GM18861 (cell line): ENCODE measurements around the gene GLYATL3.

Source experiments
- ATAC-seq: cut with Tn5 transposase; IDR thresholded peaks from one replicate; pipeline ENCODE4 v1.9.1; 2021; ENCODE audit not compliant: unreplicated experiment

The GLYATL3 gene

GRCh38 chr6:49513153-49513989 lies 13.6 kb downstream of the GLYATL3 start:
- ATAC-seq = no peak

- no peak for ATAC-seq
Observed at GRCh38 chr6:49514571-49515484, 15.1 kb downstream of the GLYATL3 start.

DNA sequence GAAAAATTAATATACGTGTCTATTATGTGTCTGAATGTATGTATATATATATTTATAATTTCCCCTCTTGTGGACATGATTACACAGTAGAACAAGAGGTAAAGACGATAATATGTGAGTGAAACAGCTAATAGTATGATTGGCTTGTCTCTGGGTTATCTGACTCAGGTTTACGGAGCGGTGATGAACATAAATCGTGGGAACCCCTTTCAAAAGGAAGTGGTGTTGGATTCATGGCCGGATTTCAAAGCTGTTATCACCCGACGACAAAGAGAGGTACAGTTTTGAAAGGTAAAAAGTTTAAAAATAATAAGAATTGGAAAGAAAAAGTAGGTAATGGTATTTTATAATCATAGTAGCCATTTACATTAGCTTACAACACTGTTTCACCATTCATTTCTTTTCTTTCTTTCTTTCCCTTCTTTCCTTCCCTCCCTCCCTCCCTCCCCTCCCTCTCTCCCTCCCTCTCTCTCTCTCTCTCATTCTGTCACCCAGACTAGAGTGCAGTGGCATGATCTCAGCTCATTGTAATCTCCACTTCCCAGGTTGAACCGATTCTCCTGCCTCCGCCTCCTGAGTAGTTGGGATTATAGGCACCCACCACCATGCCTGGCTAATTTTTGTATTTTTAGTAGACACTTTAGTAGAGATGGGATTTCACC lies 15.9 kb downstream of the GLYATL3 start:
- ATAC-seq = no peak

DNA sequence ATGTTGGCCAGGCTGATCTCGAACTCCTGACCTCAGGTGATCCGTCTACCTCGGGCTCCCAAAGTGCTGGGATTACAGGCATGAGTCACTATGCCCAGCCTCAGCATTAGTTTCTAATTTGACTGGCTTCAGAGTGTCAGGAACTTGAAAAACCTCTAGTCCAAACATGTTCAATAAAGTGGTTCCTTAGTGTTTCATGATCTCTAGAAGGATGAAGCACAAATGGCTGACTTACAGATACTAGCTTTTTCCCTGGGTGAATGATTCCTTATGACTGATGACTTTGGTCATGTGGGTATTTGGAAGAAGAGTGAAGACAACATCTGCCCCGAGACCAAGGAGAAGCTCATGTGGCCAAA lies 16.4 kb downstream of the GLYATL3 start:
- ATAC-seq = no peak

- ATAC-seq = no peak
Observed at GRCh38 chr6:49517919-49518318, 18.2 kb downstream of the GLYATL3 start.

DNA sequence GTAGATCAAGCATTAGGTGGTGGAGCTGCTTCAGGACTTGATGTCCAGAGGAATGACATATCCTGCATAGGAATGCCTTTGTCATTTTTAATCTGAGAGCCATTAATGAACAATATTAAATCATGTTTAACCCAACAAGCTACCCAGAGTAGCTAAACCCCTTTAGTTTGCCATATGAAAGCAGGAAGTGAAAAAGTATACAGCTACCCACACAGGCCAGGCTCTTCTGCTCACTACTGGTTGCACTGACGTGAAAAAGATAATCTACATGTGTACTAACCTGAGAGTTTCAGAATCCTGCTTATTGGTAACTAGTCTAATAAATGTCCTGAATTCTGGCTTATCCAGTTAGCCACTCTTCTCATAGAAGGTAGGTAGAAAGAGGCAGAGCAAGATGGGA lies 19.9 kb downstream of the GLYATL3 start:
- ATAC-seq = peak; percentile 86

- ATAC-seq = no peak
Observed at GRCh38 chr6:49522710-49523593, 23.2 kb downstream of the GLYATL3 start.

DNA sequence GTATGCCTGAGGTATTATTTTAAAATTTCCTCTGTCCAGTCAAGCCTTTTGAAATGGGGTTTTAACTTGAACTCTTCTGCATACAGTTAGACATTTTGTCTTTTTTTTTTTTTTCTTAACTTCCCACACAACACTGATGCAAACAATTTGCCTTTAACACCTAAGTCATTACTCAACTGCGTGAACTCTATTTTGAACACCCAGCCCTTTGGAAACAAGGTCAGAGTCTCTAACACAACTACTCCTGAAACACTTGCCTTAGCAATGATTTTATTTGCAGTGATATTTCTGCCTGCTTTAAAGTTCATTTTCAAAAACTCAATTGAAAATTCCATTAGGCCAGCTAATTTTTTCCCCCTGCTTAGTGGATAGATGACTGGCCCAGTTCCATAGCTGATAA lies 24.2 kb downstream of the GLYATL3 start:
- ATAC-seq = no peak

DNA sequence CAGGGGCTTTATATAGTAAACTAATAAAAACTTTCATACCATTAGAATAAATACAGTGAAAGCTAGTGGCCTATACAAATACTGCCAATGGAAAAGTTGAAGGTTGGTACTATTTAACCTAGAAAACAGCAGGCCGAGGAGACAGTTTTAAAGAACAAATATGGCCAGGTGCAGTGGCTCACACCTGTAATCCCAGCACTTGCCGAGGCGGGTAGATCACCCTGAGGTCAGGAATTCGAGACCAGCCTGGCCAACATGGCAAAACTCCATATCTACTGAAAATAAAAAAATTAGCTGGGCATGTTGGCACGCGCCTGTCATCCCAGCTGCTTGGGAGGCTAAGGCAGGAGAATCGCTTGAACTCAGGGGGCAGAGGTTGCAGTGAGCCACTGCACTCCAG lies 24.8 kb downstream of the GLYATL3 start:
- no peak for ATAC-seq

GRCh38 chr6:49526598-49526997 lies 26.9 kb downstream of the GLYATL3 start:
- no peak for ATAC-seq

DNA sequence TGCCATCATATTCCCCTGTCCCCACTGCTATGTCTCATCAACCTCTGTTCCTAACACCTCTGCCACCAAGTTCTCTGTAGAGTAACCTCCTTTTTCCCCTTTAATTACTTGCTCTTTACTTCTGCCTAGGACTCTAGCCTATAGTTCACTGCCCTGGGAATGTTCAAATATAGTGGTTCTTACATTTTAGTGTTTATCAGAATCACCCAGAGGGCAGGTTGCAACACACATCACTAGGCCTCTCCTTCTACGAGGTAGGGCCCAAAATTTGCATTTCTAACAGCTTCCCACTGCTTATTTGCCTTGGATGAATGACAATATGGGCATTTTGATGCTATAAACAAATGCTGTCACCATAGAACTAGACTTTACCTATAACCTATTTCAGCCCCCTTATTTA lies 27.6 kb downstream of the GLYATL3 start:
- no peak for ATAC-seq

GRCh38 chr6:49528571-49528970 lies 28.8 kb downstream of the GLYATL3 start:
- ATAC-seq = no peak

DNA sequence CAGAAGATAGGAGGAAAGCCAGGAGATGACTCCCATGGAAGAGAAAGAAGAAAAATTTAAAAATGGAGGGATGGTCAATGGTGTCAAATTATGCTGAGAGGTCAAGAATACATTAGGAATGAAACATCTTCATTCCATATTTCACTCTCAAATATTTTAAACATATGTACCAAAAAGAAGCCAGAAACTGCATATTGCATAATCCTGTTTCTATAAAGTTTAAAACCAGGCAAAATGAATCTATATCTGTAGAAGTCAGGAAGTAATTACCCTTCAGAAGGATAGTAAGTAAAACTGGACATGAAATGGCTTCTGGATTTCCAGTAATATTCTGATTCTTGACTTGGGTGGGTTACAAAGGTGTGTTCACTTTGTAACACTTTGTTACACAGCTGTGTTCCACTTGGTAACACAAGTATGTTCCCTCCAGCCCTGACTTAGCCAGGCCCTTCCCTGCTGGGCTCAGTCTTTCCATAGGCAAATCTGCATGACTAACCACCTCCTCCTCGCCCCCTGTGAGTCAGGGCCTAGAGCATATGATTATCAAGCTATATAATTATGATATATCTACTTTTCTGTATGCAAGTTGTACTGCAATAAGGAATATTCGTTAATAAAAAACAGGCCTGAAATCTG lies 30.5 kb downstream of the GLYATL3 start:
- no peak for ATAC-seq

DNA sequence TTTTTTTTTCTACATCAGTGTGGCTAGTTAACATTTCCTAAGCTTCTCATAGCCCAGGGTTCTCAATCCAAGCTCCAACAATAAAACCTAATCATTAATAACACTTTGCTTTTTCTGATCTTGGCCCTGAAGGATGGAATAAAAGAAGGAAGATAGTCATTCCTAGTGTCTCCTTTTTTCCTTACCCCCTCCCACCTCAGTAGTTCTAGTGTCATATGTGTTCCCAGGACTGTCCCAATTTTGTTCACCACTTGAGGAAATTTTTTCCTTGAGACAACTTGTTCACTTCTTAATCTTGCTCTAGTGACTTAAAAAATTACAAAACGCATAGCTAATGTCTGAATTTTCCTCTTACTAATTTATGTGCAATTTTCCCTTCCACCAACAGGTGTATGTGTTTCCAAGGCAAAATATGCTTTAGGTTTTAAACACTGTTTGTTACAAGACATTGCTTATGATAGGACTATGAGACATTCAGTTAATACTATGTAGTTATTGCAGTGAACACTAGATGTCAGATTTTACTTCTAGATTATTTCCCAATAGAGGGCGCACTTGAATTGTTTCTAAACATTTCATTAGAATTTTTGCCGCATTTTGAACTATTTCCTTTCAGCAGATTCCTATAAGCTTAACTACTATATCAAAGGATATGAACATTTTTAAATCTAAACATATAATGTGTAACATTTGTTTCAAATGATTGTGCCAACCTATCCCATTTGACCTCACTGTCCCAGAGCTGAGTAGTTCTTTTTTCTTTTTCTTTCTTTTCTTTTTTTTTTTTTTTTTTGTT lies 32.2 kb downstream of the GLYATL3 start:
- ATAC-seq = peak; percentile 99

- no peak for ATAC-seq
Observed at GRCh38 chr6:49535795-49536194, 36.1 kb downstream of the GLYATL3 start.

DNA sequence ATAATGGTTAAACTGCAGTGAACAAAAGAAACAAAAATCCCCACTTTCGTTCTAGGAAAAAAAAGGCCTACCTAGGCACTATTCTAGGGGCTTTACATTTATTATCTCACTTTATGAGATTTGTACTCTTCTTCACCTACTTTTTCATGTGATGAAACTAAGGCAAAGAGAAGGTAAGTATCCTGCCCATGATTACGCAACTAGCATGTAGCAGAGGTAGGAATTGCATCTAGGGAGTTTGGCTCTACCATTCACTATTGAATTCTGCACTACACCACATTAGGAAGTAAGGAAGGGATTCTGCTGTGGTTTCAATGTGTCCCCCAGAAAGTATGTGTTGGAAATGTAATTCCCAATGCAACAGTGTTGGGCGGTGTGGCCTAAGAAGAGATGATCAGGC lies 39.4 kb downstream of the GLYATL3 start:
- ATAC-seq = no peak

GRCh38 chr6:49540614-49541013 lies 40.9 kb downstream of the GLYATL3 start:
- ATAC-seq = no peak

- ATAC-seq = no peak
Observed at GRCh38 chr6:49541210-49541724, 41.5 kb downstream of the GLYATL3 start.

DNA sequence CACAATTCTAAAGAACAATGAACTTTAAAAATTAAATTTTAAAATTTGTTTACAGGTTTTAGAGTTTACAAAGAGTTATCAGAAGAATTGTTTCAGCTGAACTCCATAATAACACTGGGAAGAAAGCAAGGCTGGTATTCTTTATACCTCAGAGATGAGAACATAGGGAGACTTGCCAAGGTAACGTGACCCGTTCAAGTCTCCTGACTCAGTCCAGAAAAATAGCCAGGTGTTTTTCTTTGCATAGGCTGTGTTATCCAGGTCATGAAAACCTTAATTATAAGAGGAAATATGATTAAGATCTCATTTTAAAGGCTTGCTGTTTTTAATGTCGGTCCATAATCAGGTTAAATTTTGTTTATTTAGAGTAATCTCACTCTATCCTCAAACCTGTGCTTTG lies 42.2 kb downstream of the GLYATL3 start:
- ATAC-seq = no peak
